ENCODE results near the gene FAF2. TPM values are rescaled to one million over a fixed set of nuclear protein-coding genes. Genes with fewer than 3 reads are reported as not detected.

Gene FAF2
- total RNA-seq, 1 experiment from 2014 or later: 44.4 TPM

GRCh38 chr5:176409765-176410164 lies 38.4 kb upstream of the FAF2 start:
- H3K4me1 ChIP-seq (ENCODE audit: insufficient read depth, low read length): no peaks in the 10 kb centered on the region
- Mint-ChIP-seq H3K27ac (peak overlapping the region in 1 of 3 experiments; percentile 29; a peak in 2 of 7 replicates), H3K36me3 (ENCODE audit: insufficient read depth in 1 of 3, low read depth in 3 of 3) (peaks cover 0 to 10% (median 5%) of the 10 kb centered on the region in 3 experiments; a peak in 3 of 7 replicates), H3K9me3 (no peaks in the 10 kb centered on the region), H3K4me1 (peaks cover 7% of the 10 kb centered on the region in 2 experiments; a peak in 2 of 4 replicates), H3K27me3 (ENCODE audit: low read depth) (no peaks in the 10 kb centered on the region), H3K4me3 (no peak overlapping the region)
- H3K18ac ChIP-seq (ENCODE audit: insufficient read length, low read depth, low read length): no peak overlapping the region
- no peak overlapping the region for H2BK120ac ChIP-seq (ENCODE audit: low read depth, low read length, poor library complexity, severe bottlenecking)
- no peak overlapping the region for H2BK5ac ChIP-seq (ENCODE audit: insufficient read length, low read length)
- no peak overlapping the region for H3K27ac ChIP-seq (ENCODE audit: insufficient read length, low read depth, low read length)
- H3K9me3 ChIP-seq (ENCODE audit: control insufficient read depth, low read depth, low read length): no peaks in the 10 kb centered on the region
- no peaks in the 10 kb centered on the region for H3K23me2 ChIP-seq (ENCODE audit: insufficient read length, low read depth, low read length, poor library complexity, severe bottlenecking)
- no peak overlapping the region for H2AK5ac ChIP-seq (ENCODE audit: insufficient read length, low read length)
- H3T11ph ChIP-seq (ENCODE audit: low read length): no peak overlapping the region
- no peak for DNase-seq
- H3K79me2 ChIP-seq (ENCODE audit: insufficient read depth, low read length): no peaks in the 10 kb centered on the region
- no peak overlapping the region for H2BK20ac ChIP-seq (ENCODE audit: low read depth, low read length, poor library complexity, severe bottlenecking)
- H4K5ac ChIP-seq (ENCODE audit: insufficient read length, low read depth, low read length): no peak overlapping the region
- no peak overlapping the region for H2BK12ac ChIP-seq (ENCODE audit: insufficient read length, low read depth, low read length)
- no peak overlapping the region for H3K14ac ChIP-seq (ENCODE audit: insufficient read depth, low read length)
- H3K56ac ChIP-seq (ENCODE audit: insufficient read length, low read depth, low read length): no peak overlapping the region
- H3K4me2 ChIP-seq (ENCODE audit: insufficient read depth, insufficient read length, low read length): no peak overlapping the region
- no CpG with 5 or more reads among the region's 4 CpGs for WGBS (ENCODE audit: extremely low coverage, insufficient read length, low lambda C conversion rate)
- no peaks in the 10 kb centered on the region for H4K20me1 ChIP-seq (ENCODE audit: control insufficient read depth, insufficient read depth, insufficient read length)
- H2AFZ ChIP-seq (ENCODE audit: low read length): no peak overlapping the region
- H2BK15ac ChIP-seq (ENCODE audit: low read depth, low read length): no peak overlapping the region
- no peak overlapping the region for H3K4ac ChIP-seq (ENCODE audit: low read depth, low read length)
- no peaks in the 10 kb centered on the region for H3K79me1 ChIP-seq (ENCODE audit: insufficient read depth, low read depth, low read length, poor library complexity, severe bottlenecking)
- no peak overlapping the region for H3K9ac ChIP-seq (ENCODE audit: extremely low read depth, insufficient read length, low read length)
- H4K8ac ChIP-seq (replicated peaks; ENCODE audit: insufficient read length, low read depth, low read length): no peak overlapping the region
- no peaks in the 10 kb centered on the region for H3K27me3 ChIP-seq (ENCODE audit: insufficient read depth, low read length)
- no peak overlapping the region for H4K91ac ChIP-seq (ENCODE audit: insufficient read length, low read depth, low read length)
- TF ChIP-seq, protein P1, sequence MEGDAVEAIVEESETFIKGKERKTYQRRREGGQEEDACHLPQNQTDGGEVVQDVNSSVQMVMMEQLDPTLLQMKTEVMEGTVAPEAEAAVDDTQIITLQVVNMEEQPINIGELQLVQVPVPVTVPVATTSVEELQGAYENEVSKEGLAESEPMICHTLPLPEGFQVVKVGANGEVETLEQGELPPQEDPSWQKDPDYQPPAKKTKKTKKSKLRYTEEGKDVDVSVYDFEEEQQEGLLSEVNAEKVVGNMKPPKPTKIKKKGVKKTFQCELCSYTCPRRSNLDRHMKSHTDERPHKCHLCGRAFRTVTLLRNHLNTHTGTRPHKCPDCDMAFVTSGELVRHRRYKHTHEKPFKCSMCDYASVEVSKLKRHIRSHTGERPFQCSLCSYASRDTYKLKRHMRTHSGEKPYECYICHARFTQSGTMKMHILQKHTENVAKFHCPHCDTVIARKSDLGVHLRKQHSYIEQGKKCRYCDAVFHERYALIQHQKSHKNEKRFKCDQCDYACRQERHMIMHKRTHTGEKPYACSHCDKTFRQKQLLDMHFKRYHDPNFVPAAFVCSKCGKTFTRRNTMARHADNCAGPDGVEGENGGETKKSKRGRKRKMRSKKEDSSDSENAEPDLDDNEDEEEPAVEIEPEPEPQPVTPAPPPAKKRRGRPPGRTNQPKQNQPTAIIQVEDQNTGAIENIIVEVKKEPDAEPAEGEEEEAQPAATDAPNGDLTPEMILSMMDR (conservative IDR thresholded peaks at IDR 0.05): no peak
- no peak overlapping the region for H3K23ac ChIP-seq (ENCODE audit: insufficient read length, low read depth, low read length)

All from H9 (cell line).